Spinal cord (tissue), 10 donors: ENCODE measurements around the gene PIAS3. TPM values are rescaled to one million over a fixed set of nuclear protein-coding genes. Genes with fewer than 3 reads are reported as not detected.
"Not testable (repeated sequence)": the region's sequence is repeated elsewhere in the genome, so short reads cannot be mapped to it uniquely, and the experiment has no call there.

Source experiments
- DNase-seq, 6 donors: peaks; one replicate each; pipeline versions ENCODE4 v3.0.0 to v3.0.0-alpha.2; 2013 to 2015; ENCODE audit warnings: low spot score in 6 of 6, low read depth in 4 of 6
- H3K27ac ChIP-seq: one replicate; pipeline ENCODE4 v1.5.1; 2013; ENCODE audit warnings: low read depth, low read length, control low read depth
- H3K27me3 ChIP-seq: one replicate; pipeline ENCODE4 v1.6.1; 2013; ENCODE audit warnings: low read length; ENCODE audit not compliant: control insufficient read depth, insufficient read depth
- H3K36me3 ChIP-seq: one replicate; pipeline ENCODE4 v1.6.1; 2013; ENCODE audit warnings: low read length; ENCODE audit not compliant: control insufficient read depth, insufficient read depth
- H3K4me1 ChIP-seq: one replicate; pipeline ENCODE4 v1.6.1; 2013; ENCODE audit warnings: low read length; ENCODE audit not compliant: control insufficient read depth, insufficient read depth
- H3K4me3 ChIP-seq: one replicate; pipeline ENCODE4 v1.5.1; 2013; ENCODE audit warnings: low read depth, low read length, control low read depth
- H3K9me3 ChIP-seq: one replicate; pipeline ENCODE4 v1.6.1; 2013; ENCODE audit warnings: low read length; ENCODE audit not compliant: control insufficient read depth, insufficient read depth
- WGBS: methylation state at CpG from one replicate; pipeline ENCODE4 v1.1.5; 2013; ENCODE audit warnings: missing lambda C conversion rate; ENCODE audit not compliant: insufficient coverage; 5-methylcytosine and 5-hydroxymethylcytosine counted together
- polyA plus RNA-seq, 2 donors: library from polyadenylated mRNA; unstranded; fragments of 120-200 nt; gene quantifications; one replicate each; pipeline ENCODE4 v1.2.1, GENCODE V29; 2013; ENCODE audit not compliant: insufficient read length in 2 of 2
- total RNA-seq, 2 donors: library from RNA; depleted of rRNA in 1 of 2; stranded (reverse); fragments of 120-200 nt in 1 of 2; fragments of >200 nt in 1 of 2; gene quantifications; one replicate each; pipeline versions ENCODE4 v1.2.3 to v1.2.4, GENCODE V29; 2013 to 2014
- donor health status: healthy.

The PIAS3 gene
- total and polyA plus RNA-seq, 4 donors, result 15.1 to 61.4 (median 40.3) TPM

DNA sequence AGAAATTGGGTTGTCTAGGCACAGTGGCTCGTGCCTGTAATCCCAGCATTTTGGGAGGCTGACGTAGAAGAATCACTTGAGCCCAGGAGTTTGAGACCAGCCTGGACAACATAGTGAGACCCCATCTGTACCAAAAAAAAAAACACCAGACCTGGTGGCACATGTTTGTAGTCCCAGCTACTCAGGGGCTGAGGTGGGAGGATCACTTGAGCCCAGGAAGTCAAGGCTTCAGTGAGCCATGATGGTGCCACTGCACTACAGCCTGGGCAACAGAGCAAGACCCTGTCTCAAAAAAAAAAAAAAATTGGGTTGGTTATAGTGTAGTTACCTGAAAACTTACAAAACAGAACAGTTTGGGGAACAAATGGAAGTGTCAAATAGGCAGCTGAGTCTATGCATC, 28.1 kb downstream of the PIAS3 start:
- DNase-seq, H3K4me1 ChIP-seq, H3K27ac ChIP-seq, H3K4me3 ChIP-seq, H3K9me3 ChIP-seq, H3K27me3 ChIP-seq: not testable (repeated sequence)
- H3K36me3 ChIP-seq, result peaks cover 72% of the 10 kb centered on the region
- WGBS, result 100% methylated on average over 2 of the region's 2 CpGs

DNA sequence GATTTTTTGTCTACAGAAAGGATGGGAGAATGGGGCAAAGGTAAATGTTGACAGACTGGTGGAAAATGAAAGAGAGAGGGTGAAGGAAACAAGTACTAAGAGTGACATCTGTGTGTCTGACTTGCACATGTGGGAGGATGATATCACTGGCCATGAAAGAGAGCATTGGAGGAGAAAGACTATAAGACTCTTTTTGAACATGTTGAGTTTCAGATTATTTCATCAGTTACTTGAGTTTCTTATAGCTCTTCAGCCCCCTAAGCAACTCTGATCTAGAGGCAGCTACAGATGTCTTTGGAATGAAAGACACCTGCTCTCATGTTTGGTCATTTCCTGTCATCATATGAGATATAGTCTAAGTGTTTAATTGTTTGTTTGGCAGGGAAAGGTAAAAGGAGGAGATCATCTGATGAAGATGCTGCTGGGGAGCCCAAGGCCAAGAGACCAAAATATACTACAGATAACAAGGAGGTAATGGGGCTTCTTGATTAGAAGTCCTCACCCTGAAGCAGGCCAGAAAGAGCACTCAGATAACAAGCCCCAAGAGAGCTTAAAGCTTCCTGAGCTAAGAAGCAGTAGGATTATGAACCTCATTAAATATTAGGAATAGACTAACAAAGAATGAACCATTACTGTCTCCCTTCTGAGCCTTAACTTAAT, 30.4 kb downstream of the PIAS3 start:
- no peak for DNase-seq
- H3K9me3 ChIP-seq, result no peaks in the 10 kb centered on the region
- no peaks in the 10 kb centered on the region for H3K27me3 ChIP-seq
- peaks cover 5% of the 10 kb centered on the region for H3K4me1 ChIP-seq
- H3K27ac ChIP-seq, result no peak overlapping the region
- H3K4me3 ChIP-seq, result no peak overlapping the region
- H3K36me3 ChIP-seq, result peaks cover 54% of the 10 kb centered on the region

DNA sequence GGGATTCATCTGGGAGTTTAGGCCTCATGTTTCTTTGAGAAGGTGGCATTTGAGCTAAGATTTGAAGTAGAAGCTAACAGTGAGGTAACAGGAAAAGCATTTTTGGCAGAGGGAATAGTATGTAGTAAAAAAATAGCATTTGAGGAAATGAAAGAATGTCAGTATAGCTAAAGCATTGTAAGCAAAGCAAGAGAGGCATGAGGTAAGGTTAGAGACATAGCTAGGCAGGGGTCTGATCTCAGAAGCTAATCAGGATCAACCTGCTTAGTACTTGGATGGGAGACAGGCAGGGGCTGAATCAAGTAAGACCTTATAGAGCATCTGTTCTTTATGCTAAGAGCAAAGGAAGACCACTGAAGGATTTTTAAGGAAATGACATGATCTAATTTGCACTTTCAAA, 30.9 kb downstream of the PIAS3 start:
- H3K27me3 ChIP-seq, result no peaks in the 10 kb centered on the region
- no peak for DNase-seq
- H3K27ac ChIP-seq, result no peak overlapping the region
- H3K9me3 ChIP-seq, result no peaks in the 10 kb centered on the region
- H3K4me1 ChIP-seq, result peaks cover 5% of the 10 kb centered on the region
- H3K36me3 ChIP-seq, result peaks cover 51% of the 10 kb centered on the region
- no peak overlapping the region for H3K4me3 ChIP-seq

DNA sequence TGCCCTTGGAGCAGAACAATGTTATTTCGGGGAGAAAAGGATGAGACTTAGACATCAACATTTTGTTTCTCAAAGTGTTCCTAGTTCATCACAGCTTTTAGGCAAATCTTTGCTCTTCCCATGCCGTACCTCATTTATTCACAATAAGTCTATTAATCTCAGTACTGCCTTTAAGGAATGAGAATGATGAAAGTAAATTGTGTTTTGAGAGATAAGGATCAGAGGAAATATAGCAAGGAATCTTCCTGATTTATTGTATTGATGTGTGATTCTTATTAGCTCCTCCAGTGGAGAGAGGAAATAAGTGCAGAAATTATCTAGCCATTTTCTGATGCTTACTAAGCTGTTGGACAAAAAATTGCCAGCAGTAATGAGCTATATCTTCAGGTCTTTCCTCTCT, 32.9 kb downstream of the PIAS3 start:
- Histone ChIP-seq H3K9me3 (no peaks in the 10 kb centered on the region), H3K4me1 (peaks cover 5% of the 10 kb centered on the region), H3K27ac (no peak overlapping the region), H3K27me3 (no peaks in the 10 kb centered on the region), H3K4me3 (no peak overlapping the region), H3K36me3 (peaks cover 37% of the 10 kb centered on the region)
- no peak for DNase-seq
- WGBS, result no CpG with 5 or more reads among the region's 2 CpGs

DNA sequence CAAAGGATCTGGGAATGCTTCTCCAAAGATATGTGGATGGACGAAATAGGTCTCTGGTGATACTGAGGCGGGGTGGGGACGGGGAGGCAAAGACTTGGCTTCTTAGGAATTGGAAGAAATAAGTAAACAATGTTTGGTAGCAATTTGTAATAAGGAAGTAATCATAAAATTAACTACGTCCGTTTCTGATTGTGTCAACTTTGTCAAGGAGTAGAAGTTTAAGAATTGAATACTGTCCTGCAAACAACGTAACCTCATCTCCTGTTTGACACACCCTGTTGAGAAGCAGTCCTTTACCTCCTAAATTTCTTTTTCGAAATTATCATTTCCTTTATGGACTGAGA, 34.4 kb downstream of the PIAS3 start:
- DNase-seq, result no peak
- H3K36me3 ChIP-seq, result peaks cover 28% of the 10 kb centered on the region
- peak overlapping the region; percentile 93 for H3K27ac ChIP-seq
- H3K4me3 ChIP-seq, result peak overlapping the region; percentile 93
- peaks cover 5% of the 10 kb centered on the region for H3K4me1 ChIP-seq
- no peaks in the 10 kb centered on the region for H3K27me3 ChIP-seq
- WGBS, result 0% methylated on average over 2 of the region's 7 CpGs
- no peaks in the 10 kb centered on the region for H3K9me3 ChIP-seq

DNA sequence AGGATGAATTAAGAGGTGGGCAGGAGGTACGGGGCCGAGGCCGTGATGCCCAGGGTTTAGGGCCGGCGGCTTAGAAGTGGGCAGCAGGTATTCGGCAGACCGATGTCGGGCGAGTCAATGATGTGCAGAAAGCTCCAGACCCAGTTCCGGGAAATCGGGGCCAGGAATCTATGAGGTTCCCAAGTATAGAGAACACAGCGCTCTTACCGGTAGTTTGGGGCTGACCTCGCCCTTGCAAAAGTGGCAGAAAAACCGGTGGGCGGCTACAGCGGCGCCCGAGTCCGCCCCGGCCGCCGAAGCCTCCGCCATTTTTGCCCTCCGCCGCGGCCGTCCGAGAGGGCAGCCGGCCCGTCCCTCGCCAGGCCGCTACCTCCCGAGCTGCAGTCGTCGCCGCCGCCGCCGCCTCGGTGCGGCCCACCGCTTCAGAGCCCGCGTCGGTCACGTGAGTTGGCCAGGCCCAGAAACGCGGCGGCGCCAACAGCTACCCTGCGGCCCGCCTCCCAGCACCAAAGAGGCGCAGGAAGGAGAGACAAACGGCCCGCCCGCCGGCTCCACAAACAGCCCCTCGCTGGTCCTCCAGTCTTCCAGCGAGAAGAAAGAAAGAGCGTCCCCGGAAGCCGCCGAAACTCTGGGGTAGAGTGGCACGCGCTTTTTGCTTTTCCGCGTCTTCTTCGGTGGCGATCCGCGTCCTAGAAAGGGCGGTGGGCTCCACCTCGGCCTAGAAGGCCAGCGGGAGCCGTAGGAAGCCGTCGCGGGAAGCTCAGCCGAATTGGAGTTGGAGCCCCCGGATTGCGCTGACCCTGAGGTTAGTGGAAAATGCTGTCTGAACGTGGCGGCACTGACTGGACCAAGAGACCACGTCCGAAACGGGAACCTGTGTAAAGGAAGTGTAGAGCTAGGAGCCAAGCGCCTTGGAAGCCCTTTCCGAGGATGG, 35.0 kb downstream of the PIAS3 start, which contains the start of the genes POLR3C and RNF115:
Gene POLR3C, plus strand, starts transcription at position 636 of the 934 bp plus-strand sequence. CDS start 1,577 bp downstream, outside the sequence.
Gene RNF115, minus strand, starts transcription at position 531 of the 934 bp plus-strand sequence. Its CDS starts 222 bp downstream, at position 309.
- H3K36me3 ChIP-seq, result peaks cover 22% of the 10 kb centered on the region
- DNase-seq, result peak; percentile 79 to 98 (median 86)
- peaks cover 5% of the 10 kb centered on the region for H3K4me1 ChIP-seq
- H3K4me3 ChIP-seq, result peak within 1 kb of the TSS; percentile 93
- peak within 1 kb of the TSS; percentile 93 for H3K27ac ChIP-seq
- under 1% methylated on average over 89 of the region's 89 CpGs for WGBS
- no peaks in the 10 kb centered on the region for H3K9me3 ChIP-seq
- H3K27me3 ChIP-seq, result no peaks in the 10 kb centered on the region

DNA sequence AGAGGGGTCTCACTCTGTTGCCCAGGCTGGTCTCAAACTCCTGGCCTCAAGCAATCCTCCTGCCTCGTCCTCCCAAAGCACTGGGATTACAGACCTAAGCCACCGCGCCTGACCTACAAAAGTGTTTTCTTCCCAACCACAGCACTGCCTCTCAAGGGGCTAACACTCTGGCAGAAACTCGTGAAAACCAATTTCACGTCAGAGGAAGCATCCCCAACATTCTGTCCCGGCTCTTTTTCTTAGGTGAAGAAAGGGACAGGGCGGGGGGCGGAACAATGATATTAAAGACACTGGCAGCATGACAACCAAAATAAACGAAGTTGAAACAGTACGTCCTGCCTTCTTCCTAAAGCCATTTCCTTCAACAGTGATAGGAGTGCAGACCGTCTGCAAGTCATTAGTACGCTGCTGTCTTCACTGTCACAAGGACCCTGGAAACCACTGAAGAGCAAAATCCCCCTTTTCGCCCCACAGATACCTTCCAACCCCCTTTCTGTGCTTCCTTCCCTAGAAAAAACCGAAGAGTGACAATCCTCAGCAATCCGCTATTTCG, 36.0 kb downstream of the PIAS3 start:
- not testable (repeated sequence) for H3K27ac ChIP-seq, H3K4me1 ChIP-seq, H3K9me3 ChIP-seq, H3K4me3 ChIP-seq, H3K27me3 ChIP-seq, DNase-seq
- WGBS, result no CpG with 5 or more reads among the region's 16 CpGs
- peaks cover 13% of the 10 kb centered on the region for H3K36me3 ChIP-seq

DNA sequence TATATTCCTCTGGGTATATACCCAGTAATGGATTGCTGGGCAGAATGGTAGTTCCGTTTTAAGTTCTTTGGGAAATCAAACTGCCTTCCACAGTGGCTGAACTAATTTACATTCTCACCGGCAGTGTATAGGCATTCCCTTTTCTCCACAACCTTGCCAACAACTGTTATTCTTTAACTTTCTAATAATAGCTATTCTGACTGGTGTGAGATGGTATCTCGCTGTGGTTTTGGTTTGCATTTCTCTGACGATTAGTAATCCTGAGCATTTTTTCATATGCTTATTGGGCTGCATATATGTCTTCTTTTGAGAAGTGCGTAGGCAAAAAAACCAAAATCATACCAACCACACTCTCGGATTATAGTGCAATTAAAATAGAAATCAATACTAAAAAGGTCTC, 40.8 kb downstream of the PIAS3 start:
- H3K9me3 ChIP-seq, H3K36me3 ChIP-seq, DNase-seq, H3K4me3 ChIP-seq, H3K27me3 ChIP-seq, H3K27ac ChIP-seq, H3K4me1 ChIP-seq: not testable (repeated sequence)
- no CpG with 5 or more reads among the region's 6 CpGs for WGBS

DNA sequence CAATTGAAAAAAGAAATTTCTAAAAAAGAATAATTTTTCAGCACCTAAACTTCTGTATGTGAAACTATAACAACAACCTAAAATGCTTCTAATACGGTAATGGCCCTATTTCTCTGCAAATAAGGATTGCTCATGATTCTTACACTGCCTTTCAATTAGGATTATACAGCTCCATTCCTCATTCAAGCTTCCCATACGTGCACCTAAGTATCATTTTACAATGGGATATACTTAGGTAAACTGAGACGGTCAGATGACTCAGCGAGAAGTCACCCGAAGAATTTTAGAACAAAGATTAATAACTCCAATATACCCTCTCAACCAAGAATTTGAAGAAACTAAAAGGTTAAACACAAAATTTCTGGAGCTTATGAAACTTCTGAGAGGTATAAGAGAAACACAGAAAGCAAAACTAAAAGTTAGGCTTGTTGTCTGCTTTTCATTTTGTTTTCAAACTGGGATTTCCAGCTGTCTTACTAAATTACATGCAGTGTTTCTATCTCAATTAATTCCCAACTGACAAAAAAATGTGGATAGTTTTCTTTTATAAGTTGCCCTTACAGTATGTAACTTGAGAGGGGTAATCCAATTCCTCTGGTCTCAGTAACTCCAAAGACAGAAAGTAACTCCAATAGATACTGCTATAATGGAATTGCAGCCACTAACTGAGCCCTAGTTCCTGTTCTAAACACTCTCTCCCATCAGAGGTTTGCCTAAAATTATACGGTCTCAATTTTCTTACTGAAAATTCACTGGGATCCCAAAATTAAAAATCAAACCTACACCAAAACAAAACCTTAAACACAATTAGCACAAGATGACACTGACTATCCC, 45.7 kb downstream of the PIAS3 start:
- not testable (repeated sequence) for DNase-seq, H3K4me1 ChIP-seq, H3K27me3 ChIP-seq, H3K36me3 ChIP-seq, H3K9me3 ChIP-seq, H3K4me3 ChIP-seq, H3K27ac ChIP-seq
- no CpG with 5 or more reads among the region's 6 CpGs for WGBS
